Measurements from ENCODE around the gene SLC47A2. TPM values are rescaled to one million over a fixed set of nuclear protein-coding genes. Genes with fewer than 3 reads are reported as not detected.

The SLC47A2 gene
- total and polyA plus RNA-seq, 9 of the 15 experiments (the other 6 are each of a cell fraction or from before 2014, with no cell fraction given), result not detected

GRCh38 chr17:19753051-19753509 is 36.7 kb upstream of the SLC47A2 start:
- Histone ChIP-seq H3K4me2 (ENCODE audit: insufficient read depth, low read length) (no peak overlapping the region), H3K9me1 (ENCODE audit: control insufficient read depth, insufficient read depth, low read length) (no peaks in the 10 kb centered on the region), H4K20me1 (replicated peaks; ENCODE audit: control insufficient read depth, insufficient read depth, low read length) (no peaks in the 10 kb centered on the region), H3K79me2 (ENCODE audit: control insufficient read depth, insufficient read depth, low read length) (no peaks in the 10 kb centered on the region), H3K36me3 (ENCODE audit: control insufficient read depth, insufficient read depth, low read length) (no peaks in the 10 kb centered on the region), H3K9me3 (replicated peaks; ENCODE audit: control insufficient read depth, insufficient read depth, low read depth, low read length) (no peaks in the 10 kb centered on the region), H3K9ac (ENCODE audit: insufficient read depth in 1 of 2, low read depth in 2 of 2, low read length in 2 of 2) (peak overlapping the region in 1 of 2 experiments; percentile 26; a peak in 1 of 4 replicates), H3K4me3 (no peak overlapping the region), H3K4me1 (replicated peaks in 1 of 2; ENCODE audit: control insufficient read depth in 2 of 2, insufficient read depth in 2 of 2, low read length in 2 of 2) (no peaks in the 10 kb centered on the region; a peak in 1 of 5 replicates), H3K27ac (ENCODE audit: extremely low read depth, low read depth, low read length) (no peak overlapping the region), H2AFZ (ENCODE audit: low read depth, low read length) (no peak overlapping the region), H3K27me3 (ENCODE audit: control insufficient read depth in 2 of 2, insufficient read depth in 2 of 2, low read length in 2 of 2) (peaks cover 8 to 60% of the 10 kb centered on the region in 2 experiments; a peak in 3 of 5 replicates)
- 0% methylated on average over 11 of the region's 12 CpGs for WGBS (ENCODE audit: insufficient coverage, low coverage, missing lambda C conversion rate)
- CTCF ChIA-PET (ENCODE audit: low intra/inter-chr PET ratio), result no interaction called here
- ATAC-seq (no peak), DNase-seq (ENCODE audit: extremely low read depth in 1 of 4, low spot score in 3 of 4) (no peak), FAIRE-seq (no peak)
- in situ Hi-C loops (cut with MboI) (no loop called here), intact Hi-C loops (cut with micrococcal nuclease) (no loop called here)
- BruUV-seq (replicated peaks), result no TSS peak
- POLR2A ChIA-PET, result interaction anchor here (0.8 kb wide), 1 partner anchor 19 kb away, joined by 3 read pairs; no protein-coding TSS in a partner anchor
- TF ChIP-seq HES1 (IDR thresholded peaks at IDR 0.05; ENCODE audit: low read depth), result no peak
- no peak for TF ChIP-seq SETDB1 (IDR thresholded peaks at IDR 0.05; ENCODE audit: low read length)
- no peak for TF ChIP-seq ZSCAN29 (IDR thresholded peaks at IDR 0.05)
- TF ChIP-seq HNRNPH1 (optimal IDR thresholded peaks at IDR 0.05; ENCODE audit: low read depth, low read length), result no peak
- TF ChIP-seq BRF2 (IDR thresholded peaks at IDR 0.05; ENCODE audit: borderline replicate concordance, insufficient read depth, insufficient read length), result no peak
- no peak for TF ChIP-seq KLF16 (IDR thresholded peaks at IDR 0.05)
- no peak for TF ChIP-seq PKNOX1 (IDR thresholded peaks at IDR 0.05)
- TF ChIP-seq E4F1 (CRISPR knock-in tag; IDR thresholded peaks at IDR 0.05; ENCODE audit: borderline replicate concordance), result no peak
- TF ChIP-seq HMGN3 (IDR thresholded peaks at IDR 0.05; ENCODE audit: borderline replicate concordance, extremely low read depth, insufficient read length, low read depth, low read length), result no peak
- TF ChIP-seq ETV6 (IDR thresholded peaks at IDR 0.05; ENCODE audit: borderline replicate concordance in 1 of 2, low read depth in 2 of 2, low read length in 1 of 2), result no peak
- no peak for TF ChIP-seq ETV6 (CRISPR knock-in tag; IDR thresholded peaks at IDR 0.05; ENCODE audit: borderline replicate concordance)
- TF ChIP-seq ZBTB8A (IDR thresholded peaks at IDR 0.05; ENCODE audit: partially characterized antibody), result no peak
- no peak for TF ChIP-seq CBFB (CRISPR knock-in tag; IDR thresholded peaks at IDR 0.05)
- TF ChIP-seq FOXJ2 (tag; IDR thresholded peaks at IDR 0.05), result no peak
- TF ChIP-seq ZNF79 (CRISPR knock-in tag; IDR thresholded peaks at IDR 0.05; ENCODE audit: low read depth), result no peak
- no peak for TF ChIP-seq ELK1 (CRISPR knock-in tag; IDR thresholded peaks at IDR 0.05)
- TF ChIP-seq RBM15 (IDR thresholded peaks at IDR 0.05; ENCODE audit: insufficient read depth, low read length), result no peak
